ENCODE measurements around the gene ZNF581.

ZNF581 gene

DNA sequence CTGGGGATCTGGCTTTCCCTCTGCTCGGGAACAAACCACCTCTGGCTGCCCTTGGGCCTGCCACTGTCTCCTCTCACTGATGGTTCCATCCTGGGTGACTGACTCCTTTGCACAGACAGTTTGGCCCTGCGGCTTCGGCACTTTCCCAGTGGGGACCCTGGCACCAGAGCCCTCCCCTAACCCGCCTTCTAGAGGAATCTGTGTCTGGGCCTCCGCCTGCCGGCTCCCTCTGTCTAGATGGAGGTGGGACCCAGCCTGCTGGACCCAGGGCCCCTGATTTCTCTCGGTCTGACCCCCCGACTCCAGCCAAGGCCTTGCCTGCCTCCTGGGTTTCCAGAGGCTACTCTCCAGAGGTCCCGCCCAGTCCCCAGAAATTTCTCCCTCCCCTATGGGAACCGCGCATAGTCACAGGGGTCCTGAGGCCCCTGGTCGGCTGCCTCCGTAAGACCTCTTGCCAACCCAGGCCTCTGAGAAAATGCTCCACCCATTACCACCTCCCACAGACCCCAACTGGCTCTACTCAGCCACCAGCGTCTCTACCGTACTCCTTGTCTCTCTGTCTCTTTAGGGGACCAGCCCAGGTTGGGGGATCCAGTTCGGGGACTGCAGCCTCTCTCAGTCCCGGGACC lies 7.3 kb downstream of the ZNF581 start:
- DNase-seq: no peak

DNA sequence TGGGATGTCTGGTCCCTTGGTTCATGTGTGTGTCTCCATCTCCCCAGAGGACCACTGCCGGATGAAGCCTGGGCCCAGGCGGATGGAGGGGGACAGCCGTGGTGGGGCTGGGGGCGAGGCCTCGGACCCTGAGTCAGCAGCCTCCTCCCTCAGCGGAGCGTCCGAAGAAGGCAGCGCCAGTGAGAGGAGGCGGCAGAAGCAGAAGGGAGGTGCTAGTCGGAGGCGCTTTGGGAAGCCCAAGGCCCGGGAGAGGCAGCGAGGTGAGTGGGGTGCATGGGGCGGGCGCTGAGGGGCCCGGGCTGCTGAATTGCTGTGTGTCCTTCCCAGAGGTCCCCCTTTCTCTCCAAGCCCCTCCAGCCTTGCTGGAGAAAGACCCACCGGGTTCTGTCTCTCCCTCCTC lies 7.8 kb downstream of the ZNF581 start:
- no peak for DNase-seq

DNA sequence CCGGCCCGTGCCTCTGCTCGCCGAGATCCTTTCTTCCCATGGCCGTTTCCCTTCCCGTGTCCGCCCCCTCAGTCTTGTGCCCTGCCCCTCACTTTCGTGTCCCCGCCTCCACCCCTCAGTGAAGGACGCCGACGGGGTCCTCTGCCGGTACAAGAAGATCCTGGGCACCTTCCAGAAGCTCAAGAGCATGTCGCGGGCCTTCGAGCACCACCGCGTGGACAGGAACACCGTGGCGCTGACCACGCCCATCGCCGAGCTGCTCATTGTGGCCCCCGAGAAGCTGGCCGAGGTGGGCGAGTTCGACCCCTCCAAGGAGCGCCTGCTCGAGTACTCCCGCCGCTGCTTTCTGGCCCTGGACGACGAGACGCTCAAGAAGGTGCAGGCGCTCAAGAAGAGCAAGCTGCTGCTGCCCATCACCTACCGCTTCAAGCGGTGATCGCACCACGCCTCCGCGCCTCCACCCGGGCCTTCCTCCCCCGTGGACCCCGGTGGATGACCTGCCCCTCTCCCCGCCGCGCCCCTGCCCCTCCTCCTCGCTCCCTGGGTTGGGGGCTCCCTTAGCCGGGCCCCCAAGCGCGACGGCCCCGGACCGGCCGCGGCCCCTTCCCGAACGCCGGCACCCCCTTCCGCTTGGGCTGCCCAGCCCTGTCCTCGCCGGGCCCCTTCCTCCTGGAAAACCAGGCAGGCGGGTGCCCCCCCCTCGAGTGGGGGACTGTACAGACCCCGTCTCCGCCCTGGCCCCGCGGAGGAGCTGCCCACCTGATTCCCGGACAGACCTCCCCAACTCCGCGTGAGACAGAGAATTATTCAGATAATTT lies 9.1 kb downstream of the ZNF581 start:
- no peak for DNase-seq

DNA sequence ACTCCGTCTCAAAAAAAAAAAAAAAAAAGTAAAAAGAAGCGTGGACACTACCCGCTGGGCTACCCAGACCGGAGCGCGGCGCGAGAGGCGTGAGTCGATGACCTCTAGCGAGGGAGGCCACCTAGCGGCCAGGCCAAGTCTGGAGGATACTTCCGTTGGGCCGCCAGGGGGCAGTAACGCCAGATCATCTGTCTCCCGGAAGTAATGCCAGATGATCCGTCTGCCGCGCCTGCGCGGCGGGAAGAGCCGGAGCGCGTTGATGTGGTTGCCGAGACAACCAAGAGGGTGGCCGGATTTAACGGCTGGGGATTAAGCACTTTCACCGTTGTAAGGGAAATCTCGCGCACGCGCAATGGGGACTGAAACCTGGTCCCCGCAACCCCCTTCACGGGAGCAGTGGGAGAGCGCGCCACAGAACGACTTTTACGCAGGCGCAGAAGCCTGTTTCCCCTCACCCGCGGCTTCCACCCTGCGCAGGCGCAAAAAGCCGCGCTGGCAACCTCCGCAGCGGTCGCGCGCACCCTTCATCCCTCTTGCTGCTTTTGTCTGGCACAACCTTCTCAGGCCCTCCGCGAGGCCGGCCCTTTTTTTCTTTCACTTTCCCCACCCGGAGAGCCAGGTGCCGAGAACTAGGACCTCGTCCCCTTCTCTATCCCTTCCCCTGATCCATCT lies 10.3 kb downstream of the ZNF581 start:
- DNase-seq: peak; percentile 99

DNA sequence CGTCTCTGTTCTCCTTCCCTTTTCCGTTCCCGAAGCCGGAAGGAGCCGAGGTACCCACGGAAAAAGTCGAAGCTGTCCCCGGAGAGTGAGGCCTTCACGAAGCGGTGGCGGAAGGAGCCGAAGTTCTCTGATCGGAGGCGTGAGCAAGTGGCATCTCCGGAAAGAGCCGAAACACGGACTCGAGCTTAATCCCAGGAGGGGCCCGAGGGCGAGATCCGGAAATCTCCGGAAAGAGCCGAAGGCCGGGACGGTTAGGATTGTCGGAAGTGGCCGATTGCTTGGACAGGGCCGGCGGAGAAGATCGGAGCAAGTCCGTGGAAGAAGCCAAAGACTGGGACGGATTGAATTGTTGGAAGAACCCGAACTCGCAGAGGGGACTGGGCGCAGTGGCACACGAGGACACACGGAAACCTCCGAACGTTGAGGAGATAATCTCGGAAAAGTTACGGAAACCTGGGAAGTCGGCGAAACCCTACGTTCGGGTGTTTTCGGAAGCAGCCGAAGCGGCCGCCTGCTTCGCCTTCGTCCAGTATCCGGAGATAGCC lies 10.9 kb downstream of the ZNF581 start:
- peak; percentile 100 for DNase-seq

DNA sequence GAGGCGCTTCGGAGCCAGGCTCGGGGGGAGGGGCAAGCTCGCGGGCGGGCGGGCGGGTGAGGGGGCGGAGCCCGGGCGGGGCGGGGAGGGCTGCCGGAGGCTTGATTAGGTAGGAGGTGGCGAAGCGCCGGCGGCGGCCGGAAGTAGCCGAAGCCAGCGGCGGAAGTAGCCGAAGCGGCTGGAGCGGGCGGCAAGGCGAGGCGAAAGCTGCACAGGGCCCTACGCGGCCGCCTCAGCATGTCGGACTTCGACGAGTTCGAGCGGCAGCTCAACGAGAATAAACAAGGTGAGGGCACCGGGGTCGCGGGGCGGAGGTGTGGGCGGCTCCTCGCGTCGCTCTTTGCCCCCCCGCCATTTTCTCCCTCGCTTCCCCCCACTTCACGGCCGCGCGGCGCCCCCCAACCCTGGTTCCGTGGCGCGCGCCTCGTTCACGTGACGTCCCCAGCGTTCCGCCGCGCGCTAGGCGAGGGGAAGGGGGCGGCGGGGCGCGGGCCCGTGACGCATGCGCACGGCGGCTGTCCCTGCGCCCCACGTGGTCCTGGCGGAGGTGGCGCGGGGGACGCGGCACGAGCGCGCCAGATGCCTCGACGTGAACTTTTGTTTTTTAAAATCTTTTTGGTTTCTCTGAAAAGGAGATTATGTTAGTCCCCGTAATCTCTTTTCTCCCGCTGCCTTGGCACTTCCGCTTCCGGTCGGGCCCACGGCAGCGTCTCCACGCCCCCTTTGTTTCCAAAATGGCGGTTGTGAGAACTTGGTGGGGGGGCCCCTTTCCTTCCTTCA lies 11.6 kb downstream of the ZNF581 start, which contains the start of gene U2AF2:
Gene U2AF2 (plus strand): TSS at position 168 of the 780 bp plus-strand sequence. CDS start 70 bp downstream, at position 238.
- peak; percentile 96 for DNase-seq

DNA sequence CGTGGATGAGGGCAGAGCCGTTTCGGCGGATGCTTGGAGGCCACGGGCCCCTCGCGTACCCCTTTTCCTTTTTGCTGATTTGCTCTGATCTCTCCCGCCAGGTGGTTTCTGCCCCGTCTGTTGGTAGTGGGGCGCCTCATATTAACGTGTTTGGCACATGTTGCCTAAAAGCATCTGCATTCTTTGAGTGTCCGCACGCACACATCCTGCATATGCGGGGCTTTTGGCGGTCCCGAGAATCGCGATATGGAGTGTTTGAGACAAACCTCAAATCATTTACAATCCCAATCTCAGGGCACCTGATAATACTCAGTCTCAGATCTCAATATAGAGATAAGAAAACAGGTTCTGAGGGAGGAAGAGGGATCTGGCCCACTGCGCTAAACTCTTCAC lies 12.2 kb downstream of the ZNF581 start:
- no peak for DNase-seq

DNA sequence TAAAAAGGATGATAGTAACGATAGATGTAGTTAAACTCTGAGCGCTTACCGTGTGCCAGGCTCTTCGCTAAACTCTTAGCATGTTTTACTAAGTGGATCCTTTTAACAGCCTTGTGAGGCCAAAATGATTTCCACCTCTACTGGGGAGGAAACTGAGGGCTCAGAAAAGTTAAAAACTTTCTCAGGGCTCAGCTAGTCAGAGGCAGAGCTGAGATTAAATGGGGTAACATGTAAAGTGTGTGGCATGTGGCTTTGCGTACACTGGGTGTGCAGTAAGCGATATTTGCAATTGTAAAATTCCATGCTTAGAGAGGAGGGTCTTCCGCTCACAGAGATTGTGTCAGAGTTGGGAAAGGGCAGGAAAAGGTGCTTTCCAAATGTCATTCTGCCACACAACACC lies 13.1 kb downstream of the ZNF581 start:
- DNase-seq: no peak

DNA sequence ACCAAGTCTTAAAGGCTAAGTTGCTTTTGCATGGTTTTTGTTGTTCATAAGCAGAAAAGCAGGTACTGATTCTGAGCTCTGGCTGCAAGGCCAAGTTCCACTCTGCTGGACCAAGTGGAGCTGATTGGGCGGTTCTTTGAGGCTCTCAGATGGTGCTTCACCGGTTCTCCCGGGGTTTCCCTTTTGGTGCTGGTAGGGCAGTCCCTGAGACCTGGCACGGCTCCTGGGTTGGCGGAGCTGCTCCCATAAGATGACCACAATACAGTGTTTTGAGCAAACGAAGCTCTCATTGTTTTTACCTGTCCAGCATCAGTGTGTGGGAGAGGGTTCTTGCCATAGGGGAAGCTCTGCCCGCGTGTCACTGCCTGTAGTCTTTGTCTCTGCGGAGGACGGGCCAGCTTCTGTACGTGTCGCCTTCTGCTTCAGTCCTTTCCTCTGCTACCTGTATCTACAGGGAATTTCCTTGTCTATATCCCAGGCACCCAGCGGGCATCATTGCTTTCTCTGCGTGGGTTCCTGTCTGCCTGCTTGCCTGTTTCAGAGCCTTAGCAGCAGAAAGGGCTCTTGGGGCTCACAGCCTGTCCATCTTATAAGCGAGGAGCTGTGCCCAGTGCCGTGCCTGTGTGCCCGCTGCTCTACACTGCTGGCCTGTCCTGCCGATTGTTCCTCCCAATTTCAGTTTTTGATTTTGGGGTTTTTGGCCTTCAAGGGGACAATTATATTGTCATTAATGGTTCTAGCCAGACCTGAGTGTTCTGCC lies 13.7 kb downstream of the ZNF581 start:
- peak; percentile 34 for DNase-seq

DNA sequence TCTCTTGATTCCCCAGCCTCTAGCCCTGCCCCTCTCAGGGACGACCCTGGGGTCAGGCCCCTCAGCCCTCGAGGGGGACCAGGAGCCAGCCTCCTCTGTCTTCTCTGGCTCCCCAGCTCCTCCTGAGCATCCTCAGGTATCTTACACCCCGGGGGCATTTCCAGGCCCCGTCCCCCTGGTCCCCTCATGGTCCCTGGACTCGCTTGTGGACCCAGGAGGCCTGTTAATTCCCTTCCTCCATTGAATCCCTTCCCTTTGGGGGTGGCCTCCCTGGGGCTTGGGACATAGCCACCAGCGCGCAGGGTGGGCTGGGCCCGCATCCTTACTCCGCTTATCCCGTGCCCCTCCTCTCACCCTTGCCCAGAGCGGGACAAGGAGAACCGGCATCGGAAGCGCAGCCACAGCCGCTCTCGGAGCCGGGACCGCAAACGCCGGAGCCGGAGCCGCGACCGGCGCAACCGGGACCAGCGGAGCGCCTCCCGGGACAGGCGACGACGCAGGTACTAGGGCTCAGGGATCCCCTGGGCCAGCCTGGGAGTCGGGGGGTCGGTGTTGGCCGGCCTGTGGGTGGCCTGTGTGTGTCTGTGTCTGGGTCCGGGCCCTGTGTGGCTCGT lies 15.5 kb downstream of the ZNF581 start:
- no peak for DNase-seq

DNA sequence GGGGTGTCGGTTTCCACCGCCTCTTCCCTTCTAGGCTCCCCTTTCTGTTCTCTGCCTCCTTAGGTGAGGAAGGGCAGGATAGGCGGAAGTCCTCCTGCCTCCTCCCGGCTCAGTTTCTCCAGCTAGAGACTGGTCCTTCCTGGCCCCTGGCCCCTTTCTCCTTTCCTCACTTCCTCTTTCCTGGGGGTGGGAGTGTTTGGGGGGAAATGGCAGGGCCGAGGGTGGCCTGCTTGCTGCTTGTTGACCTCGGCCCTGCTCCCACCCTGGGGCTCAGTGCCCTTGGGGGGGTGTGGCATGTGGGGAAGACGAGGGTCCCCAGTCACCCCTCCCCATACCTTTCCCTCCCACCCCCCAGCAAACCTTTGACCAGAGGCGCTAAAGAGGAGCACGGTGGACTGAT lies 16.4 kb downstream of the ZNF581 start:
- DNase-seq: no peak

DNA sequence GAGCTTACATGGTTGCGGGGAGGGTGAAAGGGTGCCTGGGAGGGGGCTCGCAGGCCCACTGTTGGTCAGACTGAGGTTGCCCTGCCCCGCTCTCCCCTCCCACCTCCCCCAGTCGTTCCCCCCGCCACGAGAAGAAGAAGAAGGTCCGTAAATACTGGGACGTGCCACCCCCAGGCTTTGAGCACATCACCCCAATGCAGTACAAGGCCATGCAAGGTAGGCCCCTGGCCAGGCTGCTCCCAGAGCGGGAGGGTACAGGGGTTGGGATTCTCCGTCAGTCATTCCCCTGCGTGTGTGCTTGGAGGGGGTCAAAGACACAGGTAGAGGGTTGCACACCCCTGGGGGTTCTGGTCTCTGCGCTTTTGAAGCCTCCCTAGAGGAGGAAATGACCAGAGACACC lies 17.0 kb downstream of the ZNF581 start:
- no peak for DNase-seq

DNA sequence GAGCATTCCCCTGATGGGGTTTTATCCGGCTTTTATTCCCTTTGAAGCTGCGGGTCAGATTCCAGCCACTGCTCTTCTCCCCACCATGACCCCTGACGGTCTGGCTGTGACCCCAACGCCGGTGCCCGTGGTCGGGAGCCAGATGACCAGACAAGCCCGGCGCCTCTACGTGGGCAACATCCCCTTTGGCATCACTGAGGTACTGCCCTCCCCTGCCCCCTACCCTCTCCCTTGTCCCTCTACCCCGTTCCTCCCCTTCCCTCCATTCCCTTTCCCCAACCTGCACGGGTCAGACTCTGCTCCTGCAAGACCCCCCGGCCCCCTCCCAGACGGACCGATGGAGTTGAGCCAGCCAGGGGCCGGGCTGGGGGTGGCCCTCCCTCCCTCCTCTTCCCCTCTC lies 17.5 kb downstream of the ZNF581 start:
- DNase-seq: no peak

DNA sequence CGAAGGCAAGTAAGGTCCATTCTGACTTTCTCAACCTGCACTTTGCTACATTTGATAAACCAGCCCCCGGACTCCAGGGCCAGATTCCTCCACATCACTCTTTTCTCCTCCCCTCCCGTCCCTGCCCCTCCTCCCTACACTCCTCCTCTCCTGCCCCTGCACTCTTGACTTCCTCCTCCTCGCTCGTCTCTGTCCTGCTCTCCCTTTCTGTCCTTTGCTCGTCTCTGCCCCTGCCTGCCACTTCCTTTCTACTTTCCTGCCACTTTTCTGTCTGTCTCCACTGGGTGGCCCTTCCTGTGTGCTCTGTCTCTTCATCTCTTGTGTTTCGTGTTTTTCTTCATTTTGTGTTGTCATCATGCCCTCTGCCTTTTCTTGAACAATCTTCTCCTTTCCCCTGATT lies 18.4 kb downstream of the ZNF581 start:
- no peak for DNase-seq

DNA sequence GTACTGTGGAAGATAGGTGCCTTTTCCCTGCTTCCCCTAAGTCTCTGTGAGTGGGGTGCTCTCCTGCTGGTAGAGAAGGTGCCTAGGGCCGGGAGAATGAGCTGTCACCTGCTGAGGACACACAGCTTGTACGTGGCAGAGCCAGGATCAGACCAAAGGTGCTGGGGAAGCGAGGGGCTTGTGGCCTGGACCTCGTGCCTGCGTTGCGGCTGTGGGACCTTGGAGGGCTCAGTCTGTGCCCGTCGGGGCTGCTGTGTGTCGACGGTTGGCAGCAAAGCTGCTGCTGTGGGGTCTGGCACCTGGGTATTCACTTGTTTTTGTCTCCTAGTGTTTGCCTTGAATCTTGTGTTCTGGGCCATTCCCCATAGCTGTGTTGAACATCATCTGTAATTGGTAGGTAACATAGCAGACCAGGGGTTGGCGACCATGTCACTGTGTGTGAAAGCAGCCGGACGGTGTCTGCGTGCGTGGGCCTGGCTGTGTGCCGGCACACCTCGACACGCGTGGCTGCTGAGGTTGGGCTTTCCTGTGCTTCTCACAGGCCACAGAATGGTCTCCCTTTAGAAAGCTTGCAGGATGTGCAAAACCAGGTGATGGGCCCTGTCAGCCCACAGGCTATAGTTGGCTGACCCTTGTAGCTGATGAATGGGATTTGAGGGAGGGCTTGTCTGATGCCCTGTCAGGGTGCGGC lies 20.5 kb downstream of the ZNF581 start:
- no peak for DNase-seq

DNA sequence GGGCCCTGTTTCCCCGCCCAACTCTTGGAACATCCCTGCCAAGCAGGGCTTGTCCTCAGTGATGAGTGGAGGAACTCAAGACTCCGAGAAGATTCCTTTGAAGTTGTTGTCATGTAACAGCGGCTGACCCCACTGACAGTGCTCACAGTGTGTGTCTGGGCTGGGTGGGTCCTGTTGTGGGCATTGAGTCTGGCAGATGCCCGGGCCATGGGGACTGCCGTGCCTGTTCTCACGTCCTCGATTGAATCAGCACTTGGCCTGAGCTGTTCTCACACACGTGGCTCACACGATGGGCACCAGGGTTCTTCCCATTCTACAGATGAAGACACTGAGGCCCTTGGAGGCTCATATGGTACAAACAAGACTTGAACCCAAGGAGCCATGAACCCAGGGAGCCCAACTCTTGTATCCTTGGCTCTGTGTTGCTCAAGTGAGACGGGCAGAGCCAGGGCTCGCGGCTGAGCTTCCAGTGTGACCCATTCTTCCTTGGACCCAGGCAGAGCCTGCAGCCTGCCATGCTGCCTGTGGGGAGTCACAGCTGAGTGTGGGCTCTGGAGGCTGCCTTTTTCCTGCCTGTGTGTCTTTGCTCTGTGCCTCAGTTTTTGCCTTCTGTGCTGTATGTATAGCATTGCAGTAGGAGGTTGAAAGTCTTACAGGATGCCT lies 23.0 kb downstream of the ZNF581 start:
- DNase-seq: no peak

DNA sequence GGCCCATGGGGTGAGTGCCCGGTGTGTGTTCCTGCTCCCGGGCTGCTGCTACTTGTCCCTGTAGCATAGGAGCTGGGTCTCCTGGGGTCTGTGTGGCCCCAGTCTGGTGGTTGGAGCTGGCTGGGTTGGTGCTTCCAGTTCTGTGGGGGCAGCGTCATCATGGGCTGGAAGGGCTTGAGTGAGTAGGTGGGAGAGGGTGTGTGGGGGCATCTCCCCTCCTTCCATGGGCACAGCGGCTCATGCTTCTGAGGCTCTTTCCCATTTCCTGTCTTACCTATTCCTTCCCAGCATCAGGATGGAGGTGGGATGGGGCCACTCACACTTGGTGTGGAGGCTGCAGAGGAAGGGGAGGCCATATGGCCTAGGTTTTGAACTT lies 23.5 kb downstream of the ZNF581 start:
- DNase-seq: no peak

DNA sequence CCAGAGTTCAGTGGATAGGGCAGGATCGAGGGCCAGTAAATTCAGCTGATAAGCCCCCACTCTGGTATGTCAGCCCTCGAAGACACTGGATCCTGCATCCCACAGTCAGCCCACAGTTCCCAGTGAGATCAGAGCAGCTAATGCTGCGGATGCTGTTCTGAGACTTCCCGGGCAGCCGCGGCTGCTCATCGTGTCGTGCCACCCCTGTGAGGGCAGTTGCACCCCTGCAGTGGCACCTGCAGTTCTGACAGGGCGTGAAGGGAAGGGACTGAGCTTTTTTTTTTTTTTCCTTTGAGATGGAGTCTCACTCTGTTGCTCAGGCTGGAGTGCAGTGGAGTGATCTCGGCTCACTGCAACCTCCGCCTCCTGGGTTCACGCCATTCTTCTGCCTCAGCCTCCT lies 24.1 kb downstream of the ZNF581 start:
- DNase-seq: no peak

DNA sequence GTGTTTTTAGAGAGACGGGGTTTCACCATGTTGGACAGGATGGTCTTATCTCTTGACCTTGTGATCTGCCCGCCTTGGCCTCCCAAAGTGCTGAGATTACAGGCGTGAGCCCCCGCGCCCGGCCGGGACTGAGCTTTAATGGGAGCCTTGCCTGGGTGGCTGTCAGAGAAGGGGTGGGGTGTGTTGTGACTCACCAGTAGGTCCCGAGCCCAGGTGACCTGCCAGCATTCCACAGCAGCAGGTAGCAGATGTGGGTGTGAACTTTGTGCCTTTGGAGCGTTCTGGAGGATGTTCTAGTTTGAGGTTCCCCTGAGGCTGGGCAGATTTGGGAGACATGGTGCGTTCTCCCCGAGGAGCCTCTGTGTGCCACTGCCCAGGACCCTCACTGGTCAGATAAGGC lies 24.5 kb downstream of the ZNF581 start:
- DNase-seq: no peak

DNA sequence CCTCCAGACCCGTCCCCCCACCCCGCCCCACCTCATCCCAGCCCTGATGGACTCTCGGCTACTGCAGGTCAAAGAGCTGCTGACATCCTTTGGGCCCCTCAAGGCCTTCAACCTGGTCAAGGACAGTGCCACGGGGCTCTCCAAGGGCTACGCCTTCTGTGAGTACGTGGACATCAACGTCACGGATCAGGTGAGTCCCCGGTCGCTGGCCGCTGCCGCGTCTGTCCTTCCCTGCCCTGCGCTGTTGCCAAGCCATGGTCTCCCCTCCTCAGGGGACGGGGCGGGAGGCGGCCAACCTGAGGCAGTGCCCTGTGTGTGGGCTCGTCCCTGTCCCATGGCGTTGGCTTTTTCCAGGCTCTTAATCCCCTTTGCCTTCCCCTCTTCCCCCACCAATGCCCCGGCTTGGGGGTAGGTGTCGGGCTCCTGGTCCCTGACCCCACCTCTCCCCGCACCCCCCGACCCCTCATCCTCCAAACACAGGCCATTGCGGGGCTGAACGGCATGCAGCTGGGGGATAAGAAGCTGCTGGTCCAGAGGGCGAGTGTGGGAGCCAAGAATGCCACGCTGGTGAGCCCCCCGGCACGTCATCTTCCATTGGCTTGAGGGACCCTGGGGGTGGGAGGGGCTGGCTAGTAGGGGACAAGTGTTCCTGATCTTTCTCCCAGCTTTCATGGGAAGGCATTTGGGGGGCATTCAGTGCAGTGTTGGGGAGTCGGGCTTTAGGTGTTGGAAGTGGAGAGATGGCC lies 25.3 kb downstream of the ZNF581 start:
- DNase-seq: no peak
